K562 treated with DMSO at 1 percent for 24 hours (cell line): ENCODE data around the gene ADRB1. TPM values are rescaled to one million over a fixed set of nuclear protein-coding genes. Genes with fewer than 3 reads are reported as not detected.

Source experiments
- total RNA-seq: library from RNA; unstranded; fragments of 300-600 nt; gene quantifications from 2 replicates; pipeline ENCODE4 v1.2.3, GENCODE V29; 2022; ENCODE audit warnings: low read depth; ENCODE audit not compliant: insufficient read depth

The ADRB1 gene
- total RNA-seq: 0.12 TPM in 1 of 2 replicates, not detected in the other

DNA sequence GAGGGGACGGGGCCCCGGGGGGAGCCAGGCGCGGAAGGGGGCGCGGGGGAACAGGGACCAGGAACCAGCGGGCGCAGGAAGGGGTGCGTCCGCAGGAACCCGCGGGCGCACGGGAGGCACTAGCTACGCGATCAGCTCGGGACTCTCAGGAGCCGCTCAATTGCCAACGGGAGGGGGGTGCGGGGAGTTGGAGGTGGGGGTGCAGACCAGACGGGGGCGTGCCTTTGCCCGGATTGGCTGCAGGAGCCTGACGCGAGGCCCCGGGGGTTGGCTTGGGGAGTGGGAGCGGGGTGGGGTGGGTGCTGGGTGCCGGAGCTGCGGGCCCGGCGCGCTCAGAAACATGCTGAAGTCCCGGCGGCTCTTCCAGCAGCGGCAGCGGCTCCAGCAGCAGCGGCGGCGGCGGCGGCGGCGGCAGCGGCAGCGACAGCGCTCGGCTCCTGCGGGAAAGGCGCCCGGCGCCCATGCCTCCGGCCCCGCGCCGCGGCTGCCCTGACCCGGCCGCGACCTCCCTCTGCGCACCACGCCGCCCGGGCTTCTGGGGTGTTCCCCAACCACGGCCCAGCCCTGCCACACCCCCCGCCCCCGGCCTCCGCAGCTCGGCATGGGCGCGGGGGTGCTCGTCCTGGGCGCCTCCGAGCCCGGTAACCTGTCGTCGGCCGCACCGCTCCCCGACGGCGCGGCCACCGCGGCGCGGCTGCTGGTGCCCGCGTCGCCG is at the start of gene ADRB1:
TSS of gene ADRB1 (plus strand) at position 335 of the 715 bp plus-strand sequence. CDS start at position 602, 267 bp downstream.

Other genes starting within 250 kb of the ADRB1 start
- 9.9 and 10.6 TPM in 2 replicates for gene DCLRE1A, start 189.8 kb upstream of the ADRB1 start, total RNA-seq
- gene NHLRC2, start 189.2 kb upstream of the ADRB1 start, total RNA-seq: 2.2 and 2.6 TPM in 2 replicates
- 2.5 and 3.1 TPM in 2 replicates for gene CCDC186, start 130.3 kb downstream of the ADRB1 start, total RNA-seq
- not detected in 2 replicates for gene TDRD1, start 135.5 kb downstream of the ADRB1 start, total RNA-seq
- gene VWA2, start 195.4 kb downstream of the ADRB1 start, total RNA-seq: not detected in 2 replicates